H9 (cell line): ENCODE measurements around the gene TTC33. TPM values are rescaled to one million over a fixed set of nuclear protein-coding genes. Genes with fewer than 3 reads are reported as not detected.

Source experiments
- DNase-seq: peaks from one replicate; pipeline ENCODE4 v3.0.0-alpha.2; 2017
- H2AFZ ChIP-seq: one replicate; pipeline ENCODE4 v1.6.1; 2013; ENCODE audit warnings: mild to moderate bottlenecking, low read length, control low read depth, moderate library complexity
- H2AK5ac ChIP-seq: 2 replicates; pipeline ENCODE4 v1.6.1; 2013; ENCODE audit warnings: low read length, control low read depth, mixed read lengths; ENCODE audit not compliant: insufficient read length
- H2BK120ac ChIP-seq: one replicate; pipeline ENCODE4 v1.6.1; 2013; ENCODE audit warnings: low read depth, mild to moderate bottlenecking, low read length, control low read depth, inconsistent platforms; ENCODE audit not compliant: poor library complexity, severe bottlenecking
- H2BK12ac ChIP-seq: 2 replicates; pipeline ENCODE4 v1.6.1; 2013; ENCODE audit warnings: low read length, control low read depth, mixed read lengths, low read depth; ENCODE audit not compliant: insufficient read length
- H2BK15ac ChIP-seq: 2 replicates; pipeline ENCODE4 v1.6.1; 2013; ENCODE audit warnings: low read depth, low read length, control low read depth
- H2BK20ac ChIP-seq: one replicate; pipeline ENCODE4 v1.6.1; 2013; ENCODE audit warnings: low read depth, mild to moderate bottlenecking, low read length, control low read depth, inconsistent platforms; ENCODE audit not compliant: poor library complexity, severe bottlenecking
- H2BK5ac ChIP-seq: 2 replicates; pipeline ENCODE4 v1.6.1; 2013; ENCODE audit warnings: low read length, control low read depth, mixed read lengths; ENCODE audit not compliant: insufficient read length
- H3K14ac ChIP-seq: 2 replicates; pipeline ENCODE4 v1.6.1; 2013; ENCODE audit warnings: low read length, control low read depth; ENCODE audit not compliant: insufficient read depth
- H3K18ac ChIP-seq: 2 replicates; pipeline ENCODE4 v1.6.1; 2013; ENCODE audit warnings: low read depth, mild to moderate bottlenecking, mixed read lengths, low read length, control low read depth; ENCODE audit not compliant: insufficient read length
- H3K23ac ChIP-seq: 2 replicates; pipeline ENCODE4 v1.6.1; 2013; ENCODE audit warnings: low read length, control low read depth, mixed read lengths, low read depth; ENCODE audit not compliant: insufficient read length
- H3K23me2 ChIP-seq: 2 replicates; pipeline ENCODE4 v1.6.1; 2013; ENCODE audit warnings: low read depth, mild to moderate bottlenecking, mixed read lengths, low read length, control low read depth; ENCODE audit not compliant: insufficient read length, poor library complexity, severe bottlenecking
- H3K27ac ChIP-seq: 2 replicates; pipeline ENCODE4 v1.5.1; 2013; ENCODE audit warnings: low read length, control low read depth, mixed read lengths, low read depth; ENCODE audit not compliant: insufficient read length
- H3K27me3 ChIP-seq: 2 replicates; pipeline ENCODE4 v1.6.1; 2013; ENCODE audit warnings: low read length, control low read depth, inconsistent platforms; ENCODE audit not compliant: insufficient read depth
- H3K4ac ChIP-seq: 2 replicates; pipeline ENCODE4 v1.6.1; 2013; ENCODE audit warnings: low read depth, mild to moderate bottlenecking, control low read depth, inconsistent platforms, low read length, moderate library complexity
- H3K4me1 ChIP-seq: 2 replicates; pipeline ENCODE4 v1.6.1; 2013; ENCODE audit warnings: low read length, control low read depth, inconsistent platforms; ENCODE audit not compliant: insufficient read depth
- H3K4me2 ChIP-seq: 2 replicates; pipeline ENCODE4 v1.6.1; 2013; ENCODE audit warnings: low read length, control low read depth, mixed read lengths; ENCODE audit not compliant: insufficient read length, insufficient read depth
- H3K56ac ChIP-seq: 2 replicates; pipeline ENCODE4 v1.6.1; 2013; ENCODE audit warnings: low read depth, mild to moderate bottlenecking, mixed read lengths, low read length, control low read depth; ENCODE audit not compliant: insufficient read length
- H3K79me1 ChIP-seq: 2 replicates; pipeline ENCODE4 v1.6.1; 2013; ENCODE audit warnings: low read depth, mild to moderate bottlenecking, moderate library complexity, low read length, control low read depth, inconsistent platforms; ENCODE audit not compliant: insufficient read depth, poor library complexity, severe bottlenecking
- H3K79me2 ChIP-seq: 2 replicates; pipeline ENCODE4 v1.6.1; 2013; ENCODE audit warnings: low read length, control low read depth, inconsistent platforms; ENCODE audit not compliant: insufficient read depth
- H3K9ac ChIP-seq: 2 replicates; pipeline ENCODE4 v1.6.1; 2013; ENCODE audit warnings: low read length, control low read depth, mixed read lengths; ENCODE audit not compliant: insufficient read length; ENCODE audit errors: extremely low read depth
- H3K9me3 ChIP-seq: one replicate; pipeline ENCODE4 v1.6.1; 2013; ENCODE audit warnings: low read depth, low read length, inconsistent platforms; ENCODE audit not compliant: control insufficient read depth
- H3T11ph ChIP-seq: one replicate; pipeline ENCODE4 v1.6.1; 2013; ENCODE audit warnings: mild to moderate bottlenecking, low read length, control low read depth, inconsistent platforms
- H4K20me1 ChIP-seq: one replicate; pipeline ENCODE4 v1.6.1; 2013; ENCODE audit not compliant: control insufficient read depth, insufficient read length, insufficient read depth
- H4K5ac ChIP-seq: 2 replicates; pipeline ENCODE4 v1.6.1; 2013; ENCODE audit warnings: low read depth, mild to moderate bottlenecking, mixed read lengths, low read length, control low read depth; ENCODE audit not compliant: insufficient read length
- H4K8ac ChIP-seq: replicated peaks from 2 replicates; pipeline ENCODE4 v1.6.1; 2013; ENCODE audit warnings: low read length, control low read depth, mixed read lengths, low read depth; ENCODE audit not compliant: insufficient read length
- H4K91ac ChIP-seq: 2 replicates; pipeline ENCODE4 v1.6.1; 2013; ENCODE audit warnings: low read depth, mild to moderate bottlenecking, moderate library complexity, mixed read lengths, low read length, control low read depth; ENCODE audit not compliant: insufficient read length
- H3K27ac Mint-ChIP-seq, 3 experiments: 2 replicates in 2 of 3; 3 replicates in 1 of 3; pipeline ENCODE4 v1.8.0; 2020 to 2021; ENCODE audit warnings: mixed read lengths in 3 of 3, mild to moderate bottlenecking in 1 of 3, moderate library complexity in 1 of 3
- H3K27me3 Mint-ChIP-seq: 2 replicates; pipeline ENCODE4 v1.8.0; 2021; ENCODE audit warnings: low read depth, mild to moderate bottlenecking, moderate library complexity, mixed read lengths
- H3K36me3 Mint-ChIP-seq, 3 experiments: 2 replicates in 2 of 3; 3 replicates in 1 of 3; pipeline ENCODE4 v1.8.0; 2020 to 2021; ENCODE audit warnings: low read depth in 3 of 3, mixed read lengths in 3 of 3; ENCODE audit not compliant: insufficient read depth in 1 of 3
- H3K4me1 Mint-ChIP-seq, 2 experiments: 2 replicates each; pipeline ENCODE4 v1.8.0; 2020; ENCODE audit warnings: mixed read lengths in 2 of 2
- H3K4me3 Mint-ChIP-seq, 2 experiments: 2 replicates in 1 of 2; 3 replicates in 1 of 2; pipeline ENCODE4 v1.8.0; 2020 to 2021; ENCODE audit warnings: mild to moderate bottlenecking in 2 of 2, mixed read lengths in 2 of 2, moderate library complexity in 1 of 2
- H3K9me3 Mint-ChIP-seq, 2 experiments: 2 replicates in 1 of 2; 3 replicates in 1 of 2; pipeline ENCODE4 v1.8.0; 2020; ENCODE audit warnings: mild to moderate bottlenecking in 2 of 2, mixed read lengths in 2 of 2, moderate library complexity in 1 of 2
- CTCF ChIP-seq: fragments of 200-600 bp; sonication (generic); conservative IDR thresholded peaks from 3 replicates; pipeline ENCODE4 v1.8.0; 2021; ENCODE audit warnings: antibody characterized with exemption, mild to moderate bottlenecking
- WGBS: extraction: QIAGEN DNeasy Blood & Tissue Kit; methylation state at CpG from one replicate; pipeline ENCODE4 v1.1.7; 2013; ENCODE audit warnings: missing lambda C conversion rate, low lambda C conversion rate, mixed read lengths; ENCODE audit not compliant: insufficient read length; ENCODE audit errors: extremely low coverage; 5-methylcytosine and 5-hydroxymethylcytosine counted together
- total RNA-seq: library from RNA; stranded (reverse); gene quantifications from 2 replicates; pipeline ENCODE4 v1.2.1, GENCODE V29; 2021

The TTC33 gene
- total RNA-seq, 1 experiment from 2014 or later: 7.3 TPM

GRCh38 chr5:40615586-40616170, 140.1 kb downstream of the TTC33 start:
- H4K8ac ChIP-seq: no peak overlapping the region
- H3K27ac ChIP-seq: no peak overlapping the region
- H4K20me1 ChIP-seq: no peaks in the 10 kb centered on the region
- DNase-seq: no peak
- no peak overlapping the region for H2BK15ac ChIP-seq
- Mint-ChIP-seq H3K9me3 (no peaks in the 10 kb centered on the region), H3K36me3 (no peaks in the 10 kb centered on the region), H3K4me3 (no peak overlapping the region), H3K27me3 (no peaks in the 10 kb centered on the region), H3K27ac (no peak overlapping the region), H3K4me1 (no peaks in the 10 kb centered on the region)
- H3K27me3 ChIP-seq: no peaks in the 10 kb centered on the region
- H3K4me1 ChIP-seq: no peaks in the 10 kb centered on the region
- H4K91ac ChIP-seq: no peak overlapping the region
- no peak overlapping the region for H2AK5ac ChIP-seq
- H2BK20ac ChIP-seq: no peak overlapping the region
- no peak overlapping the region for H2AFZ ChIP-seq
- WGBS: no CpG with 5 or more reads among the region's 4 CpGs
- no peak overlapping the region for H3K4ac ChIP-seq
- no peak overlapping the region for H2BK120ac ChIP-seq
- no peak overlapping the region for H3K14ac ChIP-seq
- no peaks in the 10 kb centered on the region for H3K23me2 ChIP-seq
- H3T11ph ChIP-seq: no peak overlapping the region
- no peak overlapping the region for H4K5ac ChIP-seq
- H3K23ac ChIP-seq: no peak overlapping the region
- no peaks in the 10 kb centered on the region for H3K79me2 ChIP-seq
- H3K79me1 ChIP-seq: no peaks in the 10 kb centered on the region
- no peak overlapping the region for H3K56ac ChIP-seq
- H2BK12ac ChIP-seq: no peak overlapping the region
- TF ChIP-seq CTCF: no peak
- H3K4me2 ChIP-seq: no peak overlapping the region
- no peaks in the 10 kb centered on the region for H3K9me3 ChIP-seq
- no peak overlapping the region for H2BK5ac ChIP-seq
- H3K18ac ChIP-seq: no peak overlapping the region
- H3K9ac ChIP-seq: no peak overlapping the region
